NCI-H1092 treated with DMSO at 0.1 percent for 48 hours (cell line): ENCODE data around the gene DNAH17.
A peak's percentile ranks its signal among the peaks of the same experiment; 100 is the strongest.

Experiments used
- DNase-seq: peaks from one replicate; lab custom pipeline; 2025; lab: John Stamatoyannopoulos, UW

Gene DNAH17

GRCh38 chr17:78575340-78575739, 1.9 kb downstream of the DNAH17 start:
- DNase-seq: no peak

GRCh38 chr17:78573955-78574354, 3.2 kb downstream of the DNAH17 start:
- peak; percentile 65 for DNase-seq

DNA sequence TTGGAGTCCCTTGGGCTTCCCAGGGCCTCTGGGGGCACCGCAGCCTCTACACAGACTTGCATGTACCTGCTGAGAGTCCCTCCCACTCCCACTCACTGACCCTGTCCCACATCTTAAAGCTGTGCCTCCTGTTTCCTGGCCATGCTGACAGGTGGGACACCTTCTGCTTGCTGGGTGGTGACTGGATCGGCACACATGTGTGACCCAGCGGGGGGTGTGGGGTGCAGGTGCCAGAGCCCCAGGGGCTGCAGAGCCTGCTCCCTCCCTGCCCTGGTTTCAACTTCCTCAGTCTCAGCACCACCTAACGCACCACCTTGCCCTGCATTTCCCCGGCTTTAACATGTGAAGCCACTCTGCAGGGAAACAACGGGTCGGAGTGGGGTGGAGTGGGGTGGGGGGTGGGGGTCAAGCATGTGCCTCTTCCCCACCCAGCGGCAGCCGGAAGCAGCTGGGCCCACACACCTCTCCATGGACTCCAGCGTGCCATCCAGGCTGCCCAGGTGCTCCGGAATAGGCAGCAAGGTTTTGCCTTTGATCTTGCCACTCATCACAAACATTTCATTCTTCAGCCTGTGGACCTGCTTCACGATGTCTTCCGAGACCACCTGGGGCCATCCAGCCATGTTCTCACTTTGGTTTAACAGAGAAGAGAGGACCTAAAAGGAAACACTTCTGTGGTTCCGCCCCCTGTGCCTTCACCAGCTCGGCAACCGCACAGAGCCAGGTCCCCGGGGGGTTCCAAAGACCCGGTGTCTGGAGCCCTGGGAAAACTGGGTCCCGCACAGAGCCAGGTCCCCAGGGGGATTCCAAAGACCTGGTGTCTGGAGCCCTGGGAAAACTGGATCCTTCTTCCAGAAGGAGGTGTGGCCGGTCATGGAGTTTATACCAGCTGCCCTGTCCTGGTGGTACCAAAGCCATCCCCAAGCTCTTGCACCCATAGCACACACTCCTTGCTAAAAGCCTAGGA, 4.7 kb downstream of the DNAH17 start:
- no peak for DNase-seq

DNA sequence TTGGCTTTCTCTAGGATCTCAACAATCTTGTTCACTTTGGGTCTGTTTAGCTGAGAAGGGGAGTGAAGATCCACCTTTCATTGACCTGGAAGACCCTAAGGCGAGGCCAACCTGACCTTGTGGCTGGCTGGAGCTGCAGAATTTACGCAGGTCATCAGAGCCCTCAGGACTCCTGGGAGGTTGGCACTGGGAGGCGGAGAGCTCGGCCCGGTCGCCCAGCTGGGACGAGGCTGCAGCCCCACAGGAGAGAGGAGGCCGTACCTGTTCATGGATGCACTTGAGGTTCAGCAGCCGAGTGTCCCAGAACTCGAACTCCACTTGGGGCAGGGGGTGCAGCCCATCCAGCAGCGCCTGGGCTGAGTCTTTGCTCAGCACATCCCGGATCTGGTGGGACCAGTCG, 5.9 kb downstream of the DNAH17 start:
- DNase-seq: no peak

DNA sequence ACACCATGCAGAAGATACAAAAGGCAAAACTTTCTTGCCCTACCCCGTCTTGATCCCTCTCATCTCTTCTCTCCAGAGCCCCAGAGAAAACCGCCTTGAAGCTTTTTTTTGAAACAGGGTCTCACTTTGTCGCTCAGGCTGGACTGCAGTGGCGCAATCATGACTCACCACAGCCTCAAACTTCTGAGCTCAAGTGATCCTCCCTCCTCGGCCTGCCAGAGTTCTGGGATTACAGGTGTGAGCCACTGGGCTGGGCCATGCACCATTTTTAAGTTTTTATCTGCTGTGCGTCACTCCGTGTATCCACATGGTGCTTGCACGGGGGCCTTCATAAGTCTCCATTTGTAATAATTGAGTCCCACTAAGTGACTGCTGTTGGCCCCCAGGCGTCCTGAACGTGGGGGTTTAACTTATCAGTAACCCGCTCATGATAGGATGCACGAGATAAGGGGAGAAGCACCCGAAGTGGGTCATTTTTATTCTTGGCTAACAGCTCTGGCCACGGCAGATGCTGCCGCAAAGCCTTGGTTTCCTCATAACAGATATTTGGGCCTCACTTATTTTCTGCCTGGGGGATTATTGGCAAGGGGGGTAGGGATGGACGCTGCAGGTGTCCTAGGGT, 8.6 kb downstream of the DNAH17 start:
- no peak for DNase-seq

- DNase-seq: no peak
Observed at GRCh38 chr17:78567991-78568390, 9.2 kb downstream of the DNAH17 start.

- no peak for DNase-seq
Observed at GRCh38 chr17:78566947-78567346, 10.2 kb downstream of the DNAH17 start.

- DNase-seq: no peak
Observed at GRCh38 chr17:78563189-78564145, 13.7 kb downstream of the DNAH17 start.

GRCh38 chr17:78562734-78563133, 14.5 kb downstream of the DNAH17 start:
- no peak for DNase-seq

DNA sequence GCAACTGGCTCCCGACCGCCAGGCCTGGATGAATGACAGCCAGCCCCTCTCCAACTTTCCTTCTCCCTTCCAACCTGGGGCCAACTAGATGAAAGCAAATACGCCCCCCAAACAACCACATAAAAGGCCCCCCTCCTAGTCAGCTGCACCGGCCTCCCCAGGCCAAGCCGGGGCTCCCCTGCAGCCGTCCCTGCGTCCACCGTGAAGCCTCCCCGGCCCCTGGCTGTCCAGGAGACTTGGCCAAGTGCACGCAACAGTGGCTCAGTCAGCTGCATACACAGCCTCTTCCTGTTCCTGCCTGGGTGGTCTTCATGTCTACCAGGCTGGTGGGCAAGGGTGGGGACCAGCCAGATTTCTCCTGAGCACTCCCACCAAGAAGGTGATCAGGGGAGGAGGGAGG, 16.0 kb downstream of the DNAH17 start:
- DNase-seq: no peak

GRCh38 chr17:78560731-78561130, 16.5 kb downstream of the DNAH17 start:
- no peak for DNase-seq

- no peak for DNase-seq
Observed at GRCh38 chr17:78559749-78560368, 17.3 kb downstream of the DNAH17 start.

DNA sequence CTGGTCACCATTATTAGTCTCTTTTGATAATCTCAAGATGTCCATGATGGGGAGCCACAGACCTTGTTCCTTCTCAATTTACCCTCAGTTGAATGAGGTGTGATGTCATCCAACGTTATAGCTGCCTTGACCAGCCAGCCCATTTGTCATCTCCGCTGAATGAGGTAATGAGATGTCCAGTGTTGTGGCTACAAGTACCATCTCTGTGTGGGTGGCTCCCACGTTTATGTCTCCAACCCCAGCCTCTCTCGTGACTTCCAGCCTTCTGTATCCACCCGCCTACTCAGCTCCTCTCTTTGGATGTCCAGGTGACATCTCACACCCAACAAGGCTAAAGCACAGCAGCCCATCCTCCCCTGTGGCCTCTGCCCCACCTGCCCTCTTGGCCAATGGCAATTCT, 18.2 kb downstream of the DNAH17 start:
- DNase-seq: no peak

DNA sequence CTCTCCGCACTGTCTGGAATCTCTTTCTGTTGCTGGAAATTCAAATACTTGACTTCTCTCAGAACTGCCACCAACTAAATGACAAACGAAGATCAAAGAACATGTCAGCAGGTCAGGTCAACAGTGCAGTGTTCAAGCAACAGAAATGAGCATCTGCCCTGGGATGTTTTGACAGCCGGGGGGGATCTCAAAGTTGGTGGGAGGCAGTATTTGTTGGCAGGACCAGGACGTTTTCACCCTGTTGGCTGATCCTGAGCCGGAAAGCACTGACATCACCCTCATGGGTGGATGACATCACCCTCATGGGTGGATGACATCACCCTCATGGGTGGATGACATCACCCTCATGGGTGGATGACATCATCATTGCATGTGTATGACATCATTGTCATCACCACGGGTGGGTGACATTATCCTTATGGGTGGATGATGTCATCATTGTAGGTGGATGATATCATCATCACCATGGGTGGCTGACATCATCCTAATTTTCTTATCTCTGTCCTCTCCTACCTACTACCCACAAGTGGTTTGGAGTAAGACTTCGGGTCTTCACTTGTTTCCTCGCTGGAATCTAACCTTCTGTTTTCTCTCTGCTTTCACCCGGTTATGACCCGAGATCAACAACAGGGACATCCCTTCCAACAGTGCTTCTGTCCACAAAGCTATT, 18.9 kb downstream of the DNAH17 start:
- DNase-seq: no peak

DNA sequence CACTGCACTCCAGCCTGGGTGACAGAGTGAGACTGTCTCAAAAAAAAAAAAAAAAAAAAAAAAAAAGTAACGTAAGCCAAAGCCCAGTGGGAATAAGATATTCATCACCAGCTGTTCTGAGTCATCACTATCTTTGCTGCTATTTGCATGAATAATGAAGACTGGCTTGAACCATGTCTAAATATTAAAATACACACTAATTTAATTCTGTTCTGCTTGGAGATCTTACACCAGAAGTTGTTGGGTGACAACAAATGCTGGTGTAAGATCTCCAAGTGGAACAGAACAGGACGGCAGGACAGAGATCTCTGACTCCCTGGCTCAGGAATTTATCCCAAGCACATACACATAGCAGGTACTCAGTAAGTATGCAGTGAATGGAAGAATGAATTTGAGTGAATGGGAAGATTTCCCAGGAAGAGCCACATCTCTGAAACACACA, 19.6 kb downstream of the DNAH17 start:
- DNase-seq: no peak

- no peak for DNase-seq
Observed at GRCh38 chr17:78556812-78557211, 20.4 kb downstream of the DNAH17 start.

- no peak for DNase-seq
Observed at GRCh38 chr17:78555746-78556401, 21.3 kb downstream of the DNAH17 start.

DNA sequence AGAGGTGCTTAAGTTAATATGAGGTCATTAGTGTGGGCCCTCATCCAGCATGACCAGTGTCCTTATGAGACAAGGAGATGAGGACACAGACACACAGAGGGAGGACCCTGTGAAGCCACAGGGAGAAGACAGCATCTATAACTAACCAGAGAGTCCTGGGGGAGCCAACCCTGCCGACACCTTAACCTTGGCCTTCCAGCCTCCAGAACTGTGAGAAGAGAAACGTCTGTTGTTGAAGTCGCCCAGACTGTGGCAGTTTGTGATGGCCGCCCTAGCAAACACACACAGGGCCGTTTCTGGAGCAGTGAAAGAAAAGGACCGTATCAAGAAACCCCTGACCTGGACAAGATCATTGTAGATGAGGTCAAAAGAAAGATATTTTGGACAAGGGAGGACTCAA, 26.7 kb downstream of the DNAH17 start:
- DNase-seq: no peak

DNA sequence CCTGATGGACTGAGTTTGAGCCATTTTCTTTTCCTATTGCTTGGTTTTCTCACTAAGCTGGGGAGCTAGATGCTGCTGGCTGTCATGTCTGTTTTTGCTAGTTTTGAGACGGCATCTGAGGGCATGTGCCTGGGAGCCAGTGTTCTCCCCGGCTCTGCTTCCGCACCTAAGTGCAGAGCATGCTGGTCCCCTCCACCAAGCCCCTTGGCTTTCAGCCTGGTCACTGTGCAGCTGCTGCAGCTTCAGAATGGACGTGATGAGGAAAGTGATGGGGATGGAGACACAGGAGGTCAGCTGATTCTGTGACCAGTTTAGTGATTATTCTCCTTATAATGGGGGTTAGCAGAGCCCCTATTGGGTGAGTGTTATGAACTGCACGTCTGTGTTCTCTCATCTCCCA, 28.5 kb downstream of the DNAH17 start:
- no peak for DNase-seq

GRCh38 chr17:78547035-78547434, 30.2 kb downstream of the DNAH17 start:
- no peak for DNase-seq

- DNase-seq: no peak
Observed at GRCh38 chr17:78546476-78546875, 30.7 kb downstream of the DNAH17 start.
